ENCODE results near the gene OPCML.

The OPCML gene

DNA sequence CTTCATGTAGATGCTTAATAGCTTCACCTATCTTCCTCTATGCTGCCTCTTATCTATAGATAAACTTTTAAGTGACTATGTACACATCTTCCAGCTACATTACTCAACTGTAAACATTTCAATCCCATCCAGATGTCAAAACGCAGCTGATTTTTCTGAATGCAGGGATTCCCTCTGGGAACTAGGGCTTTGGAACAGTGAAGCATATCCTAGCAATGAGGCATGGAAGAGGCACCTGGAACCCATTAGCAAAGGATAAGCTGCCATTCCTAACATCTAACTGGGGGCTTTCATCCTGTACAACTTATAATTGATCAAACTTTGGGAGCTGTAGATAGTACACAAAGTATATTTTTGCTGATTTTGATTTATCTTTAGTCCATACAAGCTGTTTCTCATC, 40.8 kb upstream of the OPCML start:
- Histone ChIP-seq H3K36me3 (replicated peaks) (no peaks in the 10 kb centered on the region), H3K27me3 (replicated peaks) (no peaks in the 10 kb centered on the region), H3K27ac (no peak overlapping the region), H3K4me3 (ENCODE audit: low read depth, low read length) (no peak overlapping the region)
- in situ Hi-C loops (cut with HindIII; ENCODE audit: low pct_ligation_motif_present, low sequenced_read_pairs), result no loop called here
- no peak for DNase-seq
- TF ChIP-seq, protein P1, sequence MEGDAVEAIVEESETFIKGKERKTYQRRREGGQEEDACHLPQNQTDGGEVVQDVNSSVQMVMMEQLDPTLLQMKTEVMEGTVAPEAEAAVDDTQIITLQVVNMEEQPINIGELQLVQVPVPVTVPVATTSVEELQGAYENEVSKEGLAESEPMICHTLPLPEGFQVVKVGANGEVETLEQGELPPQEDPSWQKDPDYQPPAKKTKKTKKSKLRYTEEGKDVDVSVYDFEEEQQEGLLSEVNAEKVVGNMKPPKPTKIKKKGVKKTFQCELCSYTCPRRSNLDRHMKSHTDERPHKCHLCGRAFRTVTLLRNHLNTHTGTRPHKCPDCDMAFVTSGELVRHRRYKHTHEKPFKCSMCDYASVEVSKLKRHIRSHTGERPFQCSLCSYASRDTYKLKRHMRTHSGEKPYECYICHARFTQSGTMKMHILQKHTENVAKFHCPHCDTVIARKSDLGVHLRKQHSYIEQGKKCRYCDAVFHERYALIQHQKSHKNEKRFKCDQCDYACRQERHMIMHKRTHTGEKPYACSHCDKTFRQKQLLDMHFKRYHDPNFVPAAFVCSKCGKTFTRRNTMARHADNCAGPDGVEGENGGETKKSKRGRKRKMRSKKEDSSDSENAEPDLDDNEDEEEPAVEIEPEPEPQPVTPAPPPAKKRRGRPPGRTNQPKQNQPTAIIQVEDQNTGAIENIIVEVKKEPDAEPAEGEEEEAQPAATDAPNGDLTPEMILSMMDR (IDR thresholded peaks at IDR 0.05; ENCODE audit: low read depth, low read length, missing control alignments), result no peak

DNA sequence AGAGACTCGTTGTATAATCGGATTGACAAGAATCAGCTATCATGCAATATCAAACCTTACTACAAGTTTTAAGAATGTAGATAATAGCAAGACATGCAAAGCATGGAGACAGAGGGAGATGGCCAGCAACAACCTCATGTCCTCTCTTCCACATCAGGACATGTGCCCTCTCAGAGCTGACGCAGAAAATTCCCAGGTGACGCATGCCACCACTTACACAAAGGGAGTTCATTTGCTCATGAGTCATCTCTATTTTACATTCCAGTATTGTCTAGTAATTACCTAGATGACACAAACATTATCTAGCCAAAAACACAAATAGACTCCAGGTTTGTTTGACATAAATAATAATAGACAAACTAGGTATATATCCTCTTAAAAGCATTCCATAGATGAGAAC, 38.1 kb upstream of the OPCML start:
- Histone ChIP-seq H3K27me3 (replicated peaks) (no peaks in the 10 kb centered on the region), H3K27ac (no peak overlapping the region), H3K36me3 (replicated peaks) (no peaks in the 10 kb centered on the region), H3K4me3 (ENCODE audit: low read depth, low read length) (no peak overlapping the region)
- DNase-seq, result no peak
- in situ Hi-C loops (cut with HindIII; ENCODE audit: low pct_ligation_motif_present, low sequenced_read_pairs), result no loop called here
- TF ChIP-seq, protein P1 (IDR thresholded peaks at IDR 0.05; ENCODE audit: low read depth, low read length, missing control alignments), result no peak

DNA sequence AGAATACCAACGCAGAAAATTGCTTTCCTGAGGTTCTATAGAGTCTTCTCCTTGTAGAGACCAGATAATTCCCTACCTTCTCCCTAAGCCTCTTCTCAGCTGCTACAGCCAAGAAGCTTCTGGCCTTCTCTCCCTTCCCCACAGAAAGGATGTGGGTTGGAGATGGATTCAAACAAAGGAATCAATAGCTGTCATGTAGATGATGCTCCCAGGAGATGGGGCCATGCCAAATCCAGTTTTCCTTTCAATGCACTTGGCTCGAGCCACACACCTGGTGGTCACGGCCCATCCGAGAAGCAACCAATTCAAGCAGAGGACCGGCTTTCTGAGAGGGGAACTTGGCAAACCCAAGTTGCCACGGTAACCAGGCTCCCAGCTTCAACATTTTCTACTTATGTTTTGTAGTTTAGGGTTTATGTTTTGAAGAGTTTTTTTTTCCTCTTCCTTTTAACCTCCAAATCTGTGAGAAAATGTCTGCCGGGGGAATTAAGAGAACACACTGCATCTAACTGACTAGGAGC, 31.3 kb upstream of the OPCML start:
- in situ Hi-C loops (cut with HindIII; ENCODE audit: low pct_ligation_motif_present, low sequenced_read_pairs), result no loop called here
- no peaks in the 10 kb centered on the region for H3K27me3 ChIP-seq (replicated peaks)
- H3K36me3 ChIP-seq (replicated peaks), result no peaks in the 10 kb centered on the region
- no peak overlapping the region for H3K4me3 ChIP-seq (ENCODE audit: low read depth, low read length)
- no peak for DNase-seq
- TF ChIP-seq, protein P1 (IDR thresholded peaks at IDR 0.05; ENCODE audit: low read depth, low read length, missing control alignments), result no peak
- no peak overlapping the region for H3K27ac ChIP-seq

DNA sequence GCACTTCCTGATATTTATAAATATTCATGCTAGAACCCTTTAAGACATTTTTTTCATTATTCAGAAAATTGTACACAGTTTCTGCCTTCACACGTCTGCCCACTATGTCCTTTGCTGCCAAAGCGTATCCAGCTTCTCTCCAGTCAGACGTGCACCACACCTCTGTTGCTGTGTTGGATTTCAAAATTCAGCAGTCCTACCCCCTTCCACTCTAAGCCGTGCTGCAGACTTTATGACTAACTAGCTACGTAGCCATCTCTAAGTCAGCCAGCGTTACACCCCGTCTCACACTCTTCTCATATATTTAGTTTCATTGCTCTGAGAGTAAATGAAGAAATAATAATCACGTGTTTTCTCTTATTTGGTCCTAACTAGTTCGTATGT, 28.2 kb upstream of the OPCML start:
- no peak overlapping the region for H3K4me3 ChIP-seq (ENCODE audit: low read depth, low read length)

DNA sequence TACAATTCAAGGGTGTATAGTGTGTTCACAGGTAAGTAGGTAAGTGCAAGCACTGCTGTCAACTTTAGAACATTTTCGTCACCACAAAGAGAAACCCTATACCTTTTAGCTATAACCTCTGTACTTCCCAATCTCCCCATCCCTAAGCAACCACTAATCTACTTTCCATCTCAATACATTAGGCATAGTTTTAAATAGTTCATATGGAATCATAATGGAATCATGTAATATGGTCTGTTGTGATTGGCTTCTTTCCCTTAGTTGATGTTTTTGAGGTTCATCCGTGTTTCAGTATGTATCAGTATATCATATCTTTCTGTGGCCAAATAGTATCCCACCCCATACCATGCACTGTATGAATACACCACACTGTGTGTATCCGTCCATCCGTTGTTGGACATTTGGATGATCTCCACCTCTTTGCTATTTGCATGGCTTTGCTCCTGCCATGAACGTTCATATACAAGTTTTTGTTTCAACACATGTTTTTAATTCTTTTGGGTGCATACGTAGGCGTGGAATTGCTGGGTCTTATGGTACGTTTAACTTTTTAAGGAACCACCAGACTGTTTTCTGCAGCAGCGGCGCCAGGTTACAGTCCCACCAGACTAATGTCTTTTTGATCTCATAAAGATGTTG, 27.7 kb upstream of the OPCML start:
- H3K27me3 ChIP-seq (replicated peaks), result no peaks in the 10 kb centered on the region
- TF ChIP-seq, protein P1 (IDR thresholded peaks at IDR 0.05; ENCODE audit: low read depth, low read length, missing control alignments), result no peak
- no peak for DNase-seq
- no peaks in the 10 kb centered on the region for H3K36me3 ChIP-seq (replicated peaks)
- in situ Hi-C loops (cut with HindIII; ENCODE audit: low pct_ligation_motif_present, low sequenced_read_pairs), result no loop called here
- no peak overlapping the region for H3K27ac ChIP-seq
- no peak overlapping the region for H3K4me3 ChIP-seq (ENCODE audit: low read depth, low read length)

More for the DNA sequence above, 28.2 kb upstream of the OPCML start:
- TF ChIP-seq, protein P1 (IDR thresholded peaks at IDR 0.05; ENCODE audit: low read depth, low read length, missing control alignments), result no peak
- no peaks in the 10 kb centered on the region for H3K27me3 ChIP-seq (replicated peaks)
- H3K27ac ChIP-seq, result no peak overlapping the region
- H3K36me3 ChIP-seq (replicated peaks), result no peaks in the 10 kb centered on the region
- in situ Hi-C loops (cut with HindIII; ENCODE audit: low pct_ligation_motif_present, low sequenced_read_pairs), result no loop called here
- DNase-seq, result no peak

DNA sequence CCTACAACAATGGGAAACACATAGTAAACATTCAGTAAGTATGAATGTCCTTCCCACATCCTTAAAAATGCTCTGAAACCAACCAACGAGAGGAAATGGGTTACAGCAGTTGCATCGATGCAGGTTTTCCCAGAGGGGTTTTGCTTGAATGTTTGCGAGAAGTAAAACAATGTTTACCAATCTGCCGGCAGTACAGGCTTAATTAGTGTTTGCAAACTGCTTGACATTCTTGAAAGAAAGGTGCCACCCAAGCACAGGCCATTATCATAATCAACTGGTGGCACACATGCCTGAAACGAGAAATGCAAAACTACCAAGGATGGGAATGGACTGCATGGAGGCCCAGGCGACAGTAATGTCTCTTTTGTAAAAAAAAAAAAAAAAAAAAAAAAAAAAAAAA, 27.1 kb upstream of the OPCML start:
- TF ChIP-seq, protein P1 (IDR thresholded peaks at IDR 0.05; ENCODE audit: low read depth, low read length, missing control alignments), result no peak
- H3K36me3 ChIP-seq (replicated peaks), result no peaks in the 10 kb centered on the region
- H3K27me3 ChIP-seq (replicated peaks), result no peaks in the 10 kb centered on the region
- H3K4me3 ChIP-seq (ENCODE audit: low read depth, low read length), result no peak overlapping the region
- no peak overlapping the region for H3K27ac ChIP-seq
- no peak for DNase-seq
- in situ Hi-C loops (cut with HindIII; ENCODE audit: low pct_ligation_motif_present, low sequenced_read_pairs), result no loop called here
